Measurements from ENCODE around the gene SPACA7. TPM values are rescaled to one million over a fixed set of nuclear protein-coding genes. Genes with fewer than 3 reads are reported as not detected.
"Not testable (repeated sequence)": the region's sequence is repeated elsewhere in the genome, so short reads cannot be mapped to it uniquely, and the experiment has no call there.

Gene SPACA7
- total RNA-seq, 1 donor from 2014 or later: not detected

DNA sequence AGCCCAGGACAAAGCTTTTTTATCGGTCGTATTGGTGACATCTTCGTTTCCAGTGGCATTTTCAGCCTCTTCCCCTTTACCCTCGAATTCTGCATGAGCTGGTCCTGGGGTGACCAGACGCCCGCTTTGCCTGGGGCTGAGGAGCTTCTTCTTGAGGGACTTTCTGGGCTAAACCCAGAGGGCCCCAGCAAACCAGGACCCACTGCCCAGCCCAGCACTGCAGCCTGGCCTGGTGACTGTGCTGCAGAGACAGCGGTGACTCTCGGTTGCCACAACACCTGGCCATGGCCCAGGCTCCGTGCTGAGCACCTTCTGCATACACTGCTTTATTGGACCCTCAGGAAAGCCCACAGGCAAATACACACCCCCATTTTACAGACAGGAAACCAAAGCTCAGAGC lies 21.0 kb downstream of the SPACA7 start:
- no peak for DNase-seq (ENCODE audit: extremely low spot score, unreplicated experiment)
- TF ChIP-seq, protein P1, sequence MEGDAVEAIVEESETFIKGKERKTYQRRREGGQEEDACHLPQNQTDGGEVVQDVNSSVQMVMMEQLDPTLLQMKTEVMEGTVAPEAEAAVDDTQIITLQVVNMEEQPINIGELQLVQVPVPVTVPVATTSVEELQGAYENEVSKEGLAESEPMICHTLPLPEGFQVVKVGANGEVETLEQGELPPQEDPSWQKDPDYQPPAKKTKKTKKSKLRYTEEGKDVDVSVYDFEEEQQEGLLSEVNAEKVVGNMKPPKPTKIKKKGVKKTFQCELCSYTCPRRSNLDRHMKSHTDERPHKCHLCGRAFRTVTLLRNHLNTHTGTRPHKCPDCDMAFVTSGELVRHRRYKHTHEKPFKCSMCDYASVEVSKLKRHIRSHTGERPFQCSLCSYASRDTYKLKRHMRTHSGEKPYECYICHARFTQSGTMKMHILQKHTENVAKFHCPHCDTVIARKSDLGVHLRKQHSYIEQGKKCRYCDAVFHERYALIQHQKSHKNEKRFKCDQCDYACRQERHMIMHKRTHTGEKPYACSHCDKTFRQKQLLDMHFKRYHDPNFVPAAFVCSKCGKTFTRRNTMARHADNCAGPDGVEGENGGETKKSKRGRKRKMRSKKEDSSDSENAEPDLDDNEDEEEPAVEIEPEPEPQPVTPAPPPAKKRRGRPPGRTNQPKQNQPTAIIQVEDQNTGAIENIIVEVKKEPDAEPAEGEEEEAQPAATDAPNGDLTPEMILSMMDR (IDR thresholded peaks at IDR 0.05): no peak
- H3K27me3 Mint-ChIP-seq (ENCODE audit: unreplicated experiment): no peaks in the 10 kb centered on the region
- no peak overlapping the region for H3K27ac Mint-ChIP-seq (ENCODE audit: unreplicated experiment)
- H3K36me3 Mint-ChIP-seq (ENCODE audit: unreplicated experiment): no peaks in the 10 kb centered on the region
- no peaks in the 10 kb centered on the region for H3K4me1 Mint-ChIP-seq (ENCODE audit: unreplicated experiment)
- H3K9me3 Mint-ChIP-seq (ENCODE audit: unreplicated experiment): no peaks in the 10 kb centered on the region
- H3K4me3 Mint-ChIP-seq (ENCODE audit: unreplicated experiment): no peak overlapping the region

- not testable (repeated sequence) for H3K27ac Mint-ChIP-seq (ENCODE audit: unreplicated experiment); H3K27me3 Mint-ChIP-seq (ENCODE audit: unreplicated experiment); H3K4me1 Mint-ChIP-seq (ENCODE audit: unreplicated experiment); DNase-seq (ENCODE audit: extremely low spot score, unreplicated experiment); H3K9me3 Mint-ChIP-seq (ENCODE audit: unreplicated experiment); H3K36me3 Mint-ChIP-seq (ENCODE audit: unreplicated experiment); H3K4me3 Mint-ChIP-seq (ENCODE audit: unreplicated experiment)
Observed at GRCh38 chr13:112398347-112398746, 22.2 kb downstream of the SPACA7 start.

- H3K4me1 Mint-ChIP-seq (ENCODE audit: unreplicated experiment); H3K4me3 Mint-ChIP-seq (ENCODE audit: unreplicated experiment); H3K27ac Mint-ChIP-seq (ENCODE audit: unreplicated experiment); H3K27me3 Mint-ChIP-seq (ENCODE audit: unreplicated experiment); DNase-seq (ENCODE audit: extremely low spot score, unreplicated experiment); H3K36me3 Mint-ChIP-seq (ENCODE audit: unreplicated experiment): not testable (repeated sequence)
- H3K9me3 Mint-ChIP-seq (ENCODE audit: unreplicated experiment): peaks cover 18% of the 10 kb centered on the region
Observed at GRCh38 chr13:112409828-112410227, 33.7 kb downstream of the SPACA7 start.

- no peak overlapping the region for H3K4me3 Mint-ChIP-seq (ENCODE audit: unreplicated experiment)
- H3K4me1 Mint-ChIP-seq (ENCODE audit: unreplicated experiment): no peaks in the 10 kb centered on the region
- DNase-seq (ENCODE audit: extremely low spot score, unreplicated experiment): no peak
- peaks cover 4% of the 10 kb centered on the region for H3K36me3 Mint-ChIP-seq (ENCODE audit: unreplicated experiment)
- no peak overlapping the region for H3K27ac Mint-ChIP-seq (ENCODE audit: unreplicated experiment)
- peaks cover 48% of the 10 kb centered on the region for H3K9me3 Mint-ChIP-seq (ENCODE audit: unreplicated experiment)
- TF ChIP-seq, protein P1 (IDR thresholded peaks at IDR 0.05): no peak
- no peaks in the 10 kb centered on the region for H3K27me3 Mint-ChIP-seq (ENCODE audit: unreplicated experiment)
Observed at GRCh38 chr13:112416647-112417046, 40.5 kb downstream of the SPACA7 start.

DNA sequence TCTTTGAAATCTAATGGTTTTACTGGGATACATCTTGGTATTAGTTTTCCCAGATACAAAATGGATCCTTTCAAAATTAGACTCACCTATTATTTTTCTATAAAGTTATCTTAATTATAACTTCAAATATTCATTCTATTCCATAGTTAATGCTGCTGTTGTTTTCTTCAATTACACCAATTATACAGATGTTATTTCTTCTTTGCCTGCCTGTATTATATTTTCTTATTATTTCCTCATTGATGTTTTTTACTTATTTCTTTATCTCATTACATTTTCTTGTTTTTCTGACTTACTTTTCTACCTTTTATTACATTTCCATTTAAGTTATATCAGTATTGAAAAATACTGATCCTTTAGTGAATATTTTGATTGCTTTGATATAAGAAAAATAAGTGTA lies 40.9 kb downstream of the SPACA7 start:
- no peak overlapping the region for H3K27ac Mint-ChIP-seq (ENCODE audit: unreplicated experiment)
- TF ChIP-seq, protein P1 (IDR thresholded peaks at IDR 0.05): no peak
- H3K4me3 Mint-ChIP-seq (ENCODE audit: unreplicated experiment): no peak overlapping the region
- peaks cover 4% of the 10 kb centered on the region for H3K36me3 Mint-ChIP-seq (ENCODE audit: unreplicated experiment)
- H3K9me3 Mint-ChIP-seq (ENCODE audit: unreplicated experiment): peaks cover 52% of the 10 kb centered on the region
- H3K27me3 Mint-ChIP-seq (ENCODE audit: unreplicated experiment): no peaks in the 10 kb centered on the region
- H3K4me1 Mint-ChIP-seq (ENCODE audit: unreplicated experiment): no peaks in the 10 kb centered on the region
- DNase-seq (ENCODE audit: extremely low spot score, unreplicated experiment): no peak

- Mint-ChIP-seq H3K27ac (ENCODE audit: unreplicated experiment) (no peak overlapping the region), H3K4me1 (ENCODE audit: unreplicated experiment) (no peaks in the 10 kb centered on the region), H3K27me3 (ENCODE audit: unreplicated experiment) (no peaks in the 10 kb centered on the region), H3K9me3 (ENCODE audit: unreplicated experiment) (peaks cover 60% of the 10 kb centered on the region), H3K36me3 (ENCODE audit: unreplicated experiment) (no peaks in the 10 kb centered on the region), H3K4me3 (ENCODE audit: unreplicated experiment) (no peak overlapping the region)
- TF ChIP-seq, protein P1 (IDR thresholded peaks at IDR 0.05): no peak
- DNase-seq (ENCODE audit: extremely low spot score, unreplicated experiment): no peak
Observed at GRCh38 chr13:112424098-112424497, 47.9 kb downstream of the SPACA7 start.
